SH-SY5Y (cell line): ENCODE data around the gene ALKBH3.

ENCODE experiments used
- GATA2 ChIP-seq: IDR thresholded peaks from 2 replicates; pipeline ENCODE4 v1.6.1; 2011; ENCODE audit warnings: mild to moderate bottlenecking, low read depth, low read length
- GATA3 ChIP-seq: IDR thresholded peaks from 2 replicates; pipeline ENCODE4 v1.6.1; 2011; ENCODE audit warnings: low read depth, mild to moderate bottlenecking, low read length, moderate library complexity

DNA sequence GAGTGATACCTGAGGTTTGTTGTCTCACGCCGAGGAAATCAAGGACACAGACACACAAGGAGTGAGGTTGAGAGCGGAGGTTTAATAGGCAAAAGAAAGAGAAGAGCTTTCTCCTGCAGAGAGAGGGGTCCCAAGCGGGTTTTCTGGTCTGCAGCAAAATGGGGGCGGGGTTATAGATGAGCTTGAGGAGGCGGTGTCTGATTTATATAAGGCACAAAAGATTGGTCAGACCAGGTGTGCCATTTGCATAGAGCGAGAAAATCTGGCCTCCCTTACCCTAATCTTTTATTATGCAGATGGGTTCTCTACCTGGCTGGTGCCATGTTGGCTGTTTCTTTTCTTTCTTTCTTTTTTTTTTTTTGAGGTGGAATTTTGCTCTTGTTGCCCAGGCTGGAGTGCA, 73.6 kb downstream of the ALKBH3 start:
- no peak for TF ChIP-seq GATA2
- no peak for TF ChIP-seq GATA3
